Measurements from ENCODE around the gene EPHA4. TPM values are rescaled to one million over a fixed set of nuclear protein-coding genes. Genes with fewer than 3 reads are reported as not detected.

Gene EPHA4
- total RNA-seq, 1 experiment from 2014 or later: 3.4 TPM

GRCh38 chr2:221524158-221524557 is 47.9 kb downstream of the EPHA4 start:
- no peaks in the 10 kb centered on the region for H3K9me3 ChIP-seq (ENCODE audit: control insufficient read depth, insufficient read depth, low read depth, low read length)
- intact Hi-C loops (cut with micrococcal nuclease; ENCODE audit: unreplicated experiment): no loop called here
- ATAC-seq (no peak), DNase-seq (ENCODE audit: low read depth, low spot score) (no peak)
- no peaks in the 10 kb centered on the region for H3K36me3 ChIP-seq (ENCODE audit: control insufficient read depth, insufficient read depth, low read length)
- no peak overlapping the region for H3K27ac ChIP-seq (ENCODE audit: low read length)
- BruUV-seq (replicated peaks): no TSS peak
- in situ Hi-C loops (cut with HindIII; ENCODE audit: low pct_unique_long_range_greater_than_20kb, low sequenced_read_pairs): no loop called here
- TF ChIP-seq REST (IDR thresholded peaks at IDR 0.05; ENCODE audit: insufficient read depth in 1 of 2, low read depth in 2 of 2, low read length in 1 of 2): no peak
- TF ChIP-seq SIN3A (IDR thresholded peaks at IDR 0.05; ENCODE audit: borderline replicate concordance, insufficient read depth, low read depth, low read length): no peak
- no peak for TF ChIP-seq TCF7L2 (IDR thresholded peaks at IDR 0.05; ENCODE audit: low read depth, low read length)
- TF ChIP-seq CTCF (IDR thresholded peaks at IDR 0.05): no peak
- ChIA-PET CTCF (no interaction called here), POLR2A (no interaction called here)
- no peaks in the 10 kb centered on the region for H3K4me1 ChIP-seq (ENCODE audit: control insufficient read depth, insufficient read depth, low read length)
- H3K4me3 ChIP-seq (ENCODE audit: low read depth in 2 of 2, low read length in 2 of 2): no peak overlapping the region
- H3K27me3 ChIP-seq (ENCODE audit: control insufficient read depth, insufficient read depth, low read length): no peaks in the 10 kb centered on the region

GRCh38 chr2:221521233-221521845 is 50.8 kb downstream of the EPHA4 start:
- ATAC-seq: no peak
- BruUV-seq (replicated peaks): no TSS peak
- ChIA-PET CTCF (no interaction called here), POLR2A (no interaction called here)
- no peak overlapping the region for H3K4me3 ChIP-seq (ENCODE audit: low read depth in 2 of 2, low read length in 2 of 2)
- intact Hi-C loops (cut with micrococcal nuclease; ENCODE audit: unreplicated experiment) (no loop called here), in situ Hi-C loops (cut with HindIII; ENCODE audit: low pct_unique_long_range_greater_than_20kb, low sequenced_read_pairs) (no loop called here)
- H3K9me3 ChIP-seq (ENCODE audit: control insufficient read depth, insufficient read depth, low read depth, low read length): no peaks in the 10 kb centered on the region
- no peaks in the 10 kb centered on the region for H3K27me3 ChIP-seq (ENCODE audit: control insufficient read depth, insufficient read depth, low read length)
- no peaks in the 10 kb centered on the region for H3K36me3 ChIP-seq (ENCODE audit: control insufficient read depth, insufficient read depth, low read length)
- no peaks in the 10 kb centered on the region for H3K4me1 ChIP-seq (ENCODE audit: control insufficient read depth, insufficient read depth, low read length)
- no peak for DNase-seq (ENCODE audit: low read depth, low spot score)
- no peak overlapping the region for H3K27ac ChIP-seq (ENCODE audit: low read length)
- TF ChIP-seq POLR2AphosphoS5 (IDR thresholded peaks at IDR 0.05; ENCODE audit: low read depth, low read length) (no peak), TCF7L2 (IDR thresholded peaks at IDR 0.05; ENCODE audit: low read depth, low read length) (no peak), CTCF (IDR thresholded peaks at IDR 0.05) (no peak; the same call in 1 of the 2 replicates), REST (IDR thresholded peaks at IDR 0.05; ENCODE audit: insufficient read depth in 1 of 2, low read depth in 2 of 2, low read length in 1 of 2) (no peak)

All from Panc1 (cell line).